ENCODE data around the gene C1orf21.

Gene C1orf21

GRCh38 chr1:184627007-184627341 is 240.1 kb downstream of the C1orf21 start:
- in situ Hi-C loops (cut with MboI; ENCODE audit: low pct_unique_long_range_greater_than_20kb, low sequenced_read_pairs, unreplicated experiment) = no loop called here
- DNase-seq (ENCODE audit: low spot score) = no peak
- TF ChIP-seq, protein P1, sequence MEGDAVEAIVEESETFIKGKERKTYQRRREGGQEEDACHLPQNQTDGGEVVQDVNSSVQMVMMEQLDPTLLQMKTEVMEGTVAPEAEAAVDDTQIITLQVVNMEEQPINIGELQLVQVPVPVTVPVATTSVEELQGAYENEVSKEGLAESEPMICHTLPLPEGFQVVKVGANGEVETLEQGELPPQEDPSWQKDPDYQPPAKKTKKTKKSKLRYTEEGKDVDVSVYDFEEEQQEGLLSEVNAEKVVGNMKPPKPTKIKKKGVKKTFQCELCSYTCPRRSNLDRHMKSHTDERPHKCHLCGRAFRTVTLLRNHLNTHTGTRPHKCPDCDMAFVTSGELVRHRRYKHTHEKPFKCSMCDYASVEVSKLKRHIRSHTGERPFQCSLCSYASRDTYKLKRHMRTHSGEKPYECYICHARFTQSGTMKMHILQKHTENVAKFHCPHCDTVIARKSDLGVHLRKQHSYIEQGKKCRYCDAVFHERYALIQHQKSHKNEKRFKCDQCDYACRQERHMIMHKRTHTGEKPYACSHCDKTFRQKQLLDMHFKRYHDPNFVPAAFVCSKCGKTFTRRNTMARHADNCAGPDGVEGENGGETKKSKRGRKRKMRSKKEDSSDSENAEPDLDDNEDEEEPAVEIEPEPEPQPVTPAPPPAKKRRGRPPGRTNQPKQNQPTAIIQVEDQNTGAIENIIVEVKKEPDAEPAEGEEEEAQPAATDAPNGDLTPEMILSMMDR (IDR thresholded peaks at IDR 0.05; ENCODE audit: extremely low read depth, insufficient read depth, missing control alignments) = no peak

GRCh38 chr1:184629266-184629665 is 242.4 kb downstream of the C1orf21 start:
- DNase-seq (ENCODE audit: low spot score) = no peak
- in situ Hi-C loops (cut with MboI; ENCODE audit: low pct_unique_long_range_greater_than_20kb, low sequenced_read_pairs, unreplicated experiment) = no loop called here

DNA sequence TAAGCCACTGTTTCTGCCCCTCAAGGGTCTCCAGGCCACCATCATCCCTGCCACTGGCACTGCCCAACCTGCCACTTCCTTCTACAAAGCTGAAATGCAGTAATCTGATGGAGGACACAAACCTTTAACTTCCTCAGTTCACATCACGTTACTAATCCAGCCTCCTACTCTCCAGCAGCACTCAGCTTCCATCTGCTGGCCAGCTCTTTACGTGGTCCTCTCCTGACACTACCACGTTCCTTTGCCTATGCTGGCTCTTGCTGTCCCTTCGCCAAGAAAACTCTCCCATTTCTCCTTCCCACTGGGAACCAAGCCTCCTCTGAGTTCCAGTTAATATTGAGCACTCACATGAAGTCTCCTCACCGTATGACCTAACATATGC is 243.8 kb downstream of the C1orf21 start:
- TF ChIP-seq, protein P1 (IDR thresholded peaks at IDR 0.05; ENCODE audit: extremely low read depth, insufficient read depth, missing control alignments) = no peak
- in situ Hi-C loops (cut with MboI; ENCODE audit: low pct_unique_long_range_greater_than_20kb, low sequenced_read_pairs, unreplicated experiment) = no loop called here
- DNase-seq (ENCODE audit: low spot score) = no peak

More at GRCh38 chr1:184629266-184629665, 242.4 kb downstream of the C1orf21 start:
- TF ChIP-seq, protein P1 (IDR thresholded peaks at IDR 0.05; ENCODE audit: extremely low read depth, insufficient read depth, missing control alignments) = no peak

GRCh38 chr1:184632415-184633175 is 245.8 kb downstream of the C1orf21 start:
- TF ChIP-seq, protein P1 (IDR thresholded peaks at IDR 0.05; ENCODE audit: extremely low read depth, insufficient read depth, missing control alignments) = no peak
- in situ Hi-C loops (cut with MboI; ENCODE audit: low pct_unique_long_range_greater_than_20kb, low sequenced_read_pairs, unreplicated experiment) = no loop called here
- DNase-seq (ENCODE audit: low spot score) = no peak

- in situ Hi-C loops (cut with MboI; ENCODE audit: low pct_unique_long_range_greater_than_20kb, low sequenced_read_pairs, unreplicated experiment) = no loop called here
- TF ChIP-seq, protein P1 (IDR thresholded peaks at IDR 0.05; ENCODE audit: extremely low read depth, insufficient read depth, missing control alignments) = no peak
- no peak for DNase-seq (ENCODE audit: low spot score)
Observed at GRCh38 chr1:184633785-184634184, 247.0 kb downstream of the C1orf21 start.

DNA sequence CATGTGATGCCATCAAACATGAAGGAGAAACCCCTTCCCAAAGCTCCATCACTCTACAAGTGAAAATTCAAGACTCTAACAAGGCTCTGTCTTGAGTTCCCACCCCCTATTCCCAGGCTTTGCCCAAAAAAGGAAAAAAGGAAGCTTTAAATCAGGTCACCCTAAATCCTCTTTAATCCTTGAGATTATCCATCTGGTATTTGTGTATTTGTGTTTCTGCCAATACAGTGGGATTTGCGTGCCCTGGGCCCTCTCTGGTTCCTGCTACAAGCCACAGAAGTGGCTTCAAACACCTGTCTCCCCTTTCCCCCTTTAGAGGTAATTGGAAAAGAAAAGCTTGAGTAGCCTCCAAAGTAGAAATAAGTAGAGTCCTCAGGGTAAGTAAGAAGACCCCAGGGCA is 247.5 kb downstream of the C1orf21 start:
- in situ Hi-C loops (cut with MboI; ENCODE audit: low pct_unique_long_range_greater_than_20kb, low sequenced_read_pairs, unreplicated experiment) = no loop called here

More for the DNA sequence above, 247.5 kb downstream of the C1orf21 start:
- TF ChIP-seq, protein P1 (IDR thresholded peaks at IDR 0.05; ENCODE audit: extremely low read depth, insufficient read depth, missing control alignments) = no peak
- DNase-seq (ENCODE audit: low spot score) = no peak
